ENCODE measurements around the gene ABTB2. TPM values are rescaled to one million over a fixed set of nuclear protein-coding genes. Genes with fewer than 3 reads are reported as not detected.

ABTB2 gene
- total RNA-seq, 1 experiment from 2014 or later, result not detected

DNA sequence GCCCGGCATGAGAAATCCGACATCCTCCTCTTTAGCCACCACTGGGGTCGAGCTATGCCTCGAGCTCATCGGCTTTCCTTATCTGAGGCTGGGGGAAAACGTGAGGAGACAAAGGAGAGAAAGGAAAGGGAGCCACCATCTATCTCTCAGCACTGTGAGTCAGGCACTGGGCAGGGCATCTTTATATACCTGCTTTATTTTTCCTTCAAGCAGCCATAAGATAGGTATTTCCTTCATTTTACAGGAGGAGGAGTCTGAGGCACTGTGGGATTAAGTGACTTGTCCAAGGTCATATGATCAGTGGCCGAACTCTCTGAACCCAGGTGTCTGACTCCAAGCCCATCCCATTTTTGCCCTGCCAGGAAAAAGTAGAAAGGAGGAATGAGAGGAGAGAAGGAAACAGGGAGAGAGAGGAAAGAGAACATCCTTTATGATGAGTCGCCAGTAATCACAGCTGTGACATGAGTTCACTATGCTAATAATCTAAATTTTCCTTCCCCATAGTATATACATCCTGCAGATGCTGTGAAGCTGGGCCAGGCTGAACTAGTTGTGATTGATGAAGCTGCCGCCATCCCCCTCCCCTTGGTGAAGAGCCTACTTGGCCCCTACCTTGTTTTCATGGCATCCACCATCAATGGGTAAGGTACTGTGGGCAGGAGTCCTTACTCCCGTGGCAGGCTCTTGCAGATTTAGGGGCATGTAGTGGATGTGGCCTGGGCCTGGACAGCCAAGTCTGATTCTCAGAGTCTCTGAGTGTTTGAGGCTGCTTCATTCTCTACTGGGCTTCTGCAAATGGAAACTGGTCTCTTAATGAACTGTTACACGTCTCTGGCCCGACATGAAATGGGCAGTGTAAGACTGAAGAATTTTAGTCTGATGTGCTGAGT lies 230.6 kb downstream of the ABTB2 start:
- Histone ChIP-seq H3K9ac (ENCODE audit: low read length) (no peak overlapping the region), H3K4me1 (ENCODE audit: low read length) (peaks cover 9% of the 10 kb centered on the region), H3K36me3 (ENCODE audit: insufficient read depth, low read length) (peaks cover 85% of the 10 kb centered on the region), H3K9me2 (replicated peaks; ENCODE audit: insufficient read depth, low read length) (no peaks in the 10 kb centered on the region), H3K4me3 (ENCODE audit: low read length) (no peak overlapping the region), H2AFZ (ENCODE audit: low read length) (no peak overlapping the region), H4K20me1 (ENCODE audit: insufficient read depth, low read depth, low read length) (no peaks in the 10 kb centered on the region), H3K9me3 (ENCODE audit: low read length) (no peaks in the 10 kb centered on the region), H3K79me2 (ENCODE audit: low read length) (peaks cover 38% of the 10 kb centered on the region), H3K4me2 (ENCODE audit: low read depth, low read length, poor library complexity, severe bottlenecking) (no peak overlapping the region), H3K27me3 (ENCODE audit: low read length) (no peaks in the 10 kb centered on the region), H3K27ac (ENCODE audit: low read length) (no peak overlapping the region)
- DNase-seq, result no peak

DNA sequence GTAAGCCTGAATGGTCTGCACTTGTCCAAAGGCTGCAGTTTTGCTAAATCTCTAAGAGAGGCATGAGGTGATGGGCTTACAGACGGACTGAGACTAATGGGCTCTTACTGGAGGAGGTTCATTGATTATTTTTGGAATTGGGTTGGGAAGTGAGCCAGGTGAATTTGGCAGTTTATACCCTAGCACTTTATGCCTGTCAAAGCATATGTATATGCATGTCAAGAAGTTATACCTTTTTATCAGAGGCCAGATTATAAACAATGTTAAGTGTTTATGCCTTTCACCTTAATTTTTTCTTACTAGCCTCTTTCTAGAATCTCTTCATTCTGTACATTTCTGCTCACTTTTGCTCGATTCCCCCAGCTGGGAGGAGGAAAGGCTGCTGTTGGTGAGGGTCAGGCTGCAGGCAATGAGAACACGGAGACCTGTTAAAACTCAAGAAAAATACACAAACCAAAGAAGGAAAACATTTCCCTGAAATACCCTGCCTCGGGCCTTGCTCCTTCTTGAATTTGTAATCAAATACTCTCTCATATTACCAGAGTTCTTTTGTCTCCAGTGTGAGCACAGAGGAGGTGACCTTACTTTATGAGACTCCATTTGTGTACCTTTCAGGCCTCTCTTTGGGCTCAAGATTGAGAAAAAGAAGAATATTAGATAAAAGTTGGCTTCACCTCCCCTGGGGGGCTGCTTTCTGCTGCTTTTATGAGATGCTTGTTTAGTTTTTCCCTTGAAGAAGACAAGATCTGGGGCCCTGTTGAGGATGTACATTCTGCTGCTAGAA lies 232.7 kb downstream of the ABTB2 start:
- Histone ChIP-seq H3K4me2 (ENCODE audit: low read depth, low read length, poor library complexity, severe bottlenecking) (no peak overlapping the region), H3K27me3 (ENCODE audit: low read length) (no peaks in the 10 kb centered on the region), H4K20me1 (ENCODE audit: insufficient read depth, low read depth, low read length) (no peaks in the 10 kb centered on the region), H3K9me3 (ENCODE audit: low read length) (no peaks in the 10 kb centered on the region), H3K9me2 (replicated peaks; ENCODE audit: insufficient read depth, low read length) (no peaks in the 10 kb centered on the region), H3K79me2 (ENCODE audit: low read length) (peaks cover 34% of the 10 kb centered on the region), H2AFZ (ENCODE audit: low read length) (no peak overlapping the region), H3K4me3 (ENCODE audit: low read length) (no peak overlapping the region), H3K27ac (ENCODE audit: low read length) (no peak overlapping the region), H3K36me3 (ENCODE audit: insufficient read depth, low read length) (peaks cover 83% of the 10 kb centered on the region), H3K9ac (ENCODE audit: low read length) (no peak overlapping the region), H3K4me1 (ENCODE audit: low read length) (no peaks in the 10 kb centered on the region)
- DNase-seq, result no peak

DNA sequence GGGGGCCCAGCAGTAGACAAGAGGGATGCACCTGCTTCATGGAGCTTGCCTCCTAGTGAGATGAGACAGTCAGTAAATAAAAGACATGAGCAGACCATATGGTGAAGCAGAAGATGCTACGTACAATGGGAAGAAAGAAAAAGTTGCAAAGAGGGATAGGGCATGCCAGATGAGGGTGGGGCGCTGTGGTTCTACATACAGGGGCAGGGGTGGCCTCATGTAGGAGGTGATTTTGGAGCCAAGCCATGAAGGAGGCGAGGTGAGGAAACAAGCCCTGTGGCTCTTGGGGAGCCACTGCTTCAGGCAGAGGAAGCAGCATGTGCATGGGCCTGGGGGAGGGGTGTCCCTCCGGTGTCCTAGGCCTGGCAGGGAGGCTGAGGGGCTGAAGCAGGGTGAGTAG lies 237.2 kb downstream of the ABTB2 start:
- H3K27me3 ChIP-seq (ENCODE audit: low read length), result no peaks in the 10 kb centered on the region
- no peaks in the 10 kb centered on the region for H3K9me3 ChIP-seq (ENCODE audit: low read length)
- no peak overlapping the region for H3K27ac ChIP-seq (ENCODE audit: low read length)
- no peak for DNase-seq
- no peak overlapping the region for H3K9ac ChIP-seq (ENCODE audit: low read length)
- H3K79me2 ChIP-seq (ENCODE audit: low read length), result peaks cover 31% of the 10 kb centered on the region
- H3K36me3 ChIP-seq (ENCODE audit: insufficient read depth, low read length), result peaks cover 72% of the 10 kb centered on the region
- H3K4me1 ChIP-seq (ENCODE audit: low read length), result no peaks in the 10 kb centered on the region
- H3K9me2 ChIP-seq (replicated peaks; ENCODE audit: insufficient read depth, low read length), result no peaks in the 10 kb centered on the region
- H3K4me3 ChIP-seq (ENCODE audit: low read length), result no peak overlapping the region
- H3K4me2 ChIP-seq (ENCODE audit: low read depth, low read length, poor library complexity, severe bottlenecking), result no peak overlapping the region
- H2AFZ ChIP-seq (ENCODE audit: low read length), result no peak overlapping the region
- 0 out of 2 replicates have a peak, but pooled peaks cover 1% of the 10 kb centered on the region for H4K20me1 ChIP-seq (ENCODE audit: insufficient read depth, low read depth, low read length)

DNA sequence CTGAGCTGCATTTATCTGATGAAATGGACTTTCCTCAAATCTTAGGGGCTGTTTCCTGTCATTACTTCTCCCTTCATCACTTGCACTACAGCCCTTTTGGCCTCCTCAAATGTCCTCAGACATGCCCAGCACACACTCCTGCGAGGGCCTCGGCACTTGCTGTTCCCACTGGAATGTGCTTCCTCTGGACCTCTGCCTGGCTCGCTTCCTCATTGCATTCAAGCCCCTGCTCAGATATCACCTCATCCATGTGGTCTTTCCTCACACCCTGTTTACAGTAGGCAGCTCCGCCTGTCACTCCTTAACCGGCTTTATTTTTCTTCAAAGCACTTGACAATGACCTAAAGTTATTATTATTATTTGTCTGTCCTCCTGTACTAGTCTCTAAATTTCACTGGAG lies 243.3 kb downstream of the ABTB2 start:
- Histone ChIP-seq H4K20me1 (ENCODE audit: insufficient read depth, low read depth, low read length) (0 out of 2 replicates have a peak, but pooled peaks cover 4% of the 10 kb centered on the region), H2AFZ (ENCODE audit: low read length) (no peak overlapping the region), H3K4me2 (ENCODE audit: low read depth, low read length, poor library complexity, severe bottlenecking) (no peak overlapping the region), H3K9me2 (replicated peaks; ENCODE audit: insufficient read depth, low read length) (no peaks in the 10 kb centered on the region), H3K27me3 (ENCODE audit: low read length) (no peaks in the 10 kb centered on the region), H3K79me2 (ENCODE audit: low read length) (peaks cover 35% of the 10 kb centered on the region), H3K4me1 (ENCODE audit: low read length) (no peaks in the 10 kb centered on the region), H3K9ac (ENCODE audit: low read length) (no peak overlapping the region), H3K27ac (ENCODE audit: low read length) (no peak overlapping the region), H3K36me3 (ENCODE audit: insufficient read depth, low read length) (peaks cover 76% of the 10 kb centered on the region), H3K9me3 (ENCODE audit: low read length) (no peaks in the 10 kb centered on the region), H3K4me3 (ENCODE audit: low read length) (no peak overlapping the region)
- no peak for DNase-seq

DNA sequence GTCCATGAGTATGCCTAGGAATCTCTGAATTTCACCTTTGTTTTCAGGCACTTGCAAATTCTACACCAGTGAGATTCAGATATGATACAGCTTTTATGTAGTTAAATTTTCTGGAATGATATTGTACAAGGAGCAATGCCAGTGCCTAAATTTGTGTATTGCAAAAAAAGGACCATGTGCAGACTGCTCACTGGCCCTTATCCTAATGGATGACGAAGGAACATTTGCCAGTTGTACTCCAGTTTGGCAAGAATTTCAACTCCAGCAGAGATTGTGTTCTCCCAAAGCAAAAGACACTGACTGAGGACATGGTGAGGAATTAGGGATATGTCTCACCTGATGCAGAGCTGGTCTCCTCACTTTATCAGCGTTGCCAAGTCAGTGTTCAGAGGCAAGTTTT lies 243.8 kb downstream of the ABTB2 start:
- Histone ChIP-seq H4K20me1 (ENCODE audit: insufficient read depth, low read depth, low read length) (0 out of 2 replicates have a peak, but pooled peaks cover 4% of the 10 kb centered on the region), H3K27ac (ENCODE audit: low read length) (no peak overlapping the region), H3K4me2 (ENCODE audit: low read depth, low read length, poor library complexity, severe bottlenecking) (no peak overlapping the region), H3K36me3 (ENCODE audit: insufficient read depth, low read length) (peaks cover 76% of the 10 kb centered on the region), H3K9me2 (replicated peaks; ENCODE audit: insufficient read depth, low read length) (no peaks in the 10 kb centered on the region), H3K27me3 (ENCODE audit: low read length) (no peaks in the 10 kb centered on the region), H2AFZ (ENCODE audit: low read length) (no peak overlapping the region), H3K9ac (ENCODE audit: low read length) (no peak overlapping the region), H3K4me1 (ENCODE audit: low read length) (no peaks in the 10 kb centered on the region), H3K79me2 (ENCODE audit: low read length) (peaks cover 38% of the 10 kb centered on the region), H3K4me3 (ENCODE audit: low read length) (no peak overlapping the region), H3K9me3 (ENCODE audit: low read length) (no peaks in the 10 kb centered on the region)
- no peak for DNase-seq

GRCh38 chr11:34111722-34112270 lies 246.0 kb downstream of the ABTB2 start:
- no peaks in the 10 kb centered on the region for H3K9me3 ChIP-seq (ENCODE audit: low read length)
- H3K27ac ChIP-seq (ENCODE audit: low read length), result no peak overlapping the region
- 0 out of 2 replicates have a peak, but pooled peaks cover 4% of the 10 kb centered on the region for H4K20me1 ChIP-seq (ENCODE audit: insufficient read depth, low read depth, low read length)
- H3K27me3 ChIP-seq (ENCODE audit: low read length), result no peaks in the 10 kb centered on the region
- H3K79me2 ChIP-seq (ENCODE audit: low read length), result peaks cover 52% of the 10 kb centered on the region
- no peak overlapping the region for H3K9ac ChIP-seq (ENCODE audit: low read length)
- no peaks in the 10 kb centered on the region for H3K9me2 ChIP-seq (replicated peaks; ENCODE audit: insufficient read depth, low read length)
- H2AFZ ChIP-seq (ENCODE audit: low read length), result no peak overlapping the region
- no peak overlapping the region for H3K4me2 ChIP-seq (ENCODE audit: low read depth, low read length, poor library complexity, severe bottlenecking)
- peaks cover 73% of the 10 kb centered on the region for H3K36me3 ChIP-seq (ENCODE audit: insufficient read depth, low read length)
- H3K4me3 ChIP-seq (ENCODE audit: low read length), result no peak overlapping the region
- DNase-seq, result no peak
- peaks cover 10% of the 10 kb centered on the region for H3K4me1 ChIP-seq (ENCODE audit: low read length)

GRCh38 chr11:34105957-34106504 lies 251.8 kb downstream of the ABTB2 start:
- H4K20me1 ChIP-seq (ENCODE audit: insufficient read depth, low read depth, low read length), result no peaks in the 10 kb centered on the region

More at GRCh38 chr11:34105957-34106504, 251.8 kb downstream of the ABTB2 start:
- Histone ChIP-seq H3K27ac (ENCODE audit: low read length) (peak overlapping the region; percentile 50; the same call in 1 of the 2 replicates), H3K4me2 (ENCODE audit: low read depth, low read length, poor library complexity, severe bottlenecking) (peak overlapping the region; percentile 99), H2AFZ (ENCODE audit: low read length) (peak overlapping the region; percentile 44; the same call in 1 of the 2 replicates), H3K4me3 (ENCODE audit: low read length) (peak overlapping the region; percentile 89), H3K9me2 (replicated peaks; ENCODE audit: insufficient read depth, low read length) (no peaks in the 10 kb centered on the region), H3K4me1 (ENCODE audit: low read length) (peaks cover 54% of the 10 kb centered on the region), H3K27me3 (ENCODE audit: low read length) (no peaks in the 10 kb centered on the region), H3K9ac (ENCODE audit: low read length) (peak overlapping the region; percentile 87), H3K36me3 (ENCODE audit: insufficient read depth, low read length) (peaks cover 43% of the 10 kb centered on the region; the same call in 1 of the 2 replicates), H3K79me2 (ENCODE audit: low read length) (peaks cover 53% of the 10 kb centered on the region), H3K9me3 (ENCODE audit: low read length) (no peaks in the 10 kb centered on the region)
- DNase-seq, result peak; percentile 79
